Naive thymus-derived CD4-positive, alpha-beta T cell (primary cell): ENCODE results near the gene FXYD4. TPM values are rescaled to one million over a fixed set of nuclear protein-coding genes. Genes with fewer than 3 reads are reported as not detected.
A peak's percentile ranks its signal among the peaks of the same experiment; 100 is the strongest.

Source experiments
- ATAC-seq: fragments of 150-1000 bp; cut with Tn5 transposase; 2 replicates; pipeline ENCODE4 v1.10.0; 2021; ENCODE audit warnings: mild to moderate bottlenecking, moderate library complexity
- CTCF ChIA-PET: fragments of 350-600 bp; sonication (Branson Sonifier 250); formaldehyde crosslinking; loops from one replicate; lab custom pipeline; 2021; ENCODE audit warnings: antibody characterized with exemption; lab: Charles Lee
- POLR2A ChIA-PET: fragments of 350-600 bp; sonication (Branson Sonifier 250); formaldehyde crosslinking; loops from one replicate; lab custom pipeline; 2021; ENCODE audit warnings: antibody characterized with exemption, inconsistent platforms; lab: Charles Lee
- DNase-seq, 9 donors: peaks; one replicate each; pipeline versions ENCODE4 v3.0.0 to v3.0.0-alpha.2; 2020 to 2022; ENCODE audit warnings: mixed read lengths in 1 of 9
- H3K27ac ChIP-seq: one replicate; pipeline ENCODE4 v1.7.0; 2013; ENCODE audit warnings: mild to moderate bottlenecking, low read depth, low read length, moderate library complexity
- H3K27me3 ChIP-seq, 2 donors: one replicate each; pipeline ENCODE4 v1.7.0; 2013; ENCODE audit warnings: low read length in 2 of 2, mild to moderate bottlenecking in 2 of 2, moderate library complexity in 2 of 2; ENCODE audit not compliant: control insufficient read depth in 2 of 2, insufficient read depth in 2 of 2
- H3K36me3 ChIP-seq, 3 experiments: 1 replicate in 2 of 3; 2 replicates in 1 of 3; pipeline ENCODE4 v1.7.0; 2013; ENCODE audit warnings: low read length in 3 of 3, mild to moderate bottlenecking in 3 of 3, moderate library complexity in 1 of 3; ENCODE audit not compliant: insufficient read depth in 3 of 3, control insufficient read depth in 2 of 3
- H3K4me1 ChIP-seq, 2 donors: one replicate each; pipeline ENCODE4 v1.7.0; 2013; ENCODE audit warnings: low read length in 2 of 2, mild to moderate bottlenecking in 2 of 2, moderate library complexity in 1 of 2; ENCODE audit not compliant: control insufficient read depth in 2 of 2, insufficient read depth in 2 of 2
- H3K4me3 ChIP-seq: 2 replicates; pipeline ENCODE4 v1.7.0; 2013; ENCODE audit warnings: mild to moderate bottlenecking, low read length
- H3K9me3 ChIP-seq, 3 experiments: 1 replicate in 2 of 3; 2 replicates in 1 of 3; pipeline ENCODE4 v1.7.0; 2013; ENCODE audit warnings: low read length in 3 of 3; ENCODE audit not compliant: control insufficient read depth in 2 of 3
- H3K27ac Mint-ChIP-seq, 9 donors: one replicate each; pipeline ENCODE4 v1.8.0; 2020 to 2022; ENCODE audit warnings: mixed read lengths in 9 of 9, mild to moderate bottlenecking in 8 of 9, moderate library complexity in 5 of 9, inconsistent platforms in 2 of 9
- H3K27me3 Mint-ChIP-seq, 5 donors: one replicate each; pipeline ENCODE4 v1.8.0; 2021 to 2022; ENCODE audit warnings: mixed read lengths in 5 of 5, mild to moderate bottlenecking in 1 of 5
- H3K36me3 Mint-ChIP-seq, 5 donors: one replicate each; pipeline ENCODE4 v1.8.0; 2020 to 2022; ENCODE audit warnings: mixed read lengths in 5 of 5, mild to moderate bottlenecking in 3 of 5, inconsistent platforms in 1 of 5
- H3K4me1 Mint-ChIP-seq, 7 donors: one replicate each; pipeline ENCODE4 v1.8.0; 2020 to 2022; ENCODE audit warnings: mixed read lengths in 7 of 7, mild to moderate bottlenecking in 3 of 7, inconsistent platforms in 1 of 7
- H3K4me3 Mint-ChIP-seq, 10 donors: one replicate each; pipeline ENCODE4 v1.8.0; 2020 to 2022; ENCODE audit warnings: mild to moderate bottlenecking in 10 of 10, mixed read lengths in 10 of 10, moderate library complexity in 6 of 10, inconsistent platforms in 2 of 10
- H3K9me3 Mint-ChIP-seq, 11 donors: one replicate each; pipeline ENCODE4 v1.8.0; 2020 to 2022; ENCODE audit warnings: mixed read lengths in 11 of 11, mild to moderate bottlenecking in 4 of 11, inconsistent platforms in 1 of 11, moderate library complexity in 1 of 11
- intact Hi-C, 2 donors: fragments of 100-400 bp; cut with micrococcal nuclease; formaldehyde crosslinking; loops; one replicate each; pipeline ENCODE4 v1.15.1; 2023
- polyA plus RNA-seq, 2 donors: library from polyadenylated mRNA; unstranded; fragments of 300-500 nt; fragmentation: Illumina TruSeq; gene quantifications; one replicate each; pipeline ENCODE4 v1.2.3, GENCODE V29; 2021
- total RNA-seq, 6 experiments: library from RNA in 5 of 6; stranded (reverse) in 5 of 6; gene quantifications; 1 replicate in 5 of 6; 2 replicates in 1 of 6; pipeline ENCODE4 v1.2.3 and lab custom pipeline; 2021 to 2026

Gene FXYD4
- total and polyA plus RNA-seq, 7 experiments from 2014 or later: not detected

GRCh38 chr10:43396061-43396927 lies 24.9 kb downstream of the FXYD4 start:
- intact Hi-C loops: loop anchor here (1.0 to 5.0 kb wide), 5 partner anchors 34 to 614 kb away; partner anchors contain the start of genes BMS1 (in 1 of the 2), CSGALNACT2 (in 1 of the 2) and ZNF32 (in 1 of the 2)
- peak overlapping the region; percentile 89 for H3K27ac ChIP-seq
- no peaks in the 10 kb centered on the region for H3K27me3 ChIP-seq
- no peaks in the 10 kb centered on the region for H3K27me3 Mint-ChIP-seq
- H3K4me3 ChIP-seq: peak overlapping the region; percentile 54
- POLR2A ChIA-PET: interaction anchor here (0.6 to 4.2 kb wide), 19 partner anchors 10 to 182 kb away, joined by 3 to 31 read pairs (median 3); partner anchors contain the start of genes HNRNPF and ZNF487
- no peaks in the 10 kb centered on the region for H3K9me3 ChIP-seq
- peaks cover 0 to 3% (median 0%) of the 10 kb centered on the region in 11 donors for H3K9me3 Mint-ChIP-seq
- CTCF ChIA-PET: no interaction called here
- H3K36me3 ChIP-seq: peaks cover 8 to 41% (median 11%) of the 10 kb centered on the region in 3 experiments
- ATAC-seq: peak; percentile 67
- peaks cover 60 to 91% (median 79%) of the 10 kb centered on the region in 7 donors for H3K4me1 Mint-ChIP-seq
- H3K27ac Mint-ChIP-seq: peak overlapping the region; percentile 92 to 97 (median 95)
- peaks cover 4 to 54% (median 33%) of the 10 kb centered on the region in 5 donors for H3K36me3 Mint-ChIP-seq
- peaks cover 48 to 61% of the 10 kb centered on the region in 2 donors for H3K4me1 ChIP-seq
- peak; percentile 48 to 83 (median 62) for DNase-seq
- peak overlapping the region; percentile 87 to 100 (median 91) for H3K4me3 Mint-ChIP-seq

- no peaks in the 10 kb centered on the region for H3K27me3 ChIP-seq
- Mint-ChIP-seq H3K27ac (peak overlapping the region; percentile 87 to 99 (median 97)), H3K4me3 (peak overlapping the region; percentile 90 to 100 (median 94)), H3K27me3 (no peaks in the 10 kb centered on the region), H3K4me1 (peaks cover 67 to 93% (median 81%) of the 10 kb centered on the region in 7 donors), H3K9me3 (peaks cover 0 to 3% (median 0%) of the 10 kb centered on the region in 11 donors), H3K36me3 (peaks cover 4 to 51% (median 28%) of the 10 kb centered on the region in 5 donors)
- peaks cover 8 to 33% (median 11%) of the 10 kb centered on the region in 3 experiments for H3K36me3 ChIP-seq
- ATAC-seq (peak; percentile 78), DNase-seq (peak; percentile 61 to 85 (median 68))
- intact Hi-C loops: loop anchor here (1.0 to 5.0 kb wide), 9 partner anchors 10 to 845 kb away; partner anchors contain the start of genes BMS1 (in 1 of the 2), CSGALNACT2 (in 1 of the 2) and ZNF32 (in 1 of the 2)
- H3K4me3 ChIP-seq: peak overlapping the region; percentile 70
- H3K9me3 ChIP-seq: no peaks in the 10 kb centered on the region
- H3K4me1 ChIP-seq: peaks cover 55 to 66% of the 10 kb centered on the region in 2 donors
- ChIA-PET CTCF (no interaction called here), POLR2A (interaction anchor here (0.6 to 4.2 kb wide), 14 partner anchors 9 to 179 kb away, joined by 3 to 31 read pairs (median 5); partner anchors contain the start of genes HNRNPF and ZNF487)
- H3K27ac ChIP-seq: peak overlapping the region; percentile 89
These were observed 25.6 kb downstream of the FXYD4 start for GRCh38 chr10:43396928-43397624.

- Histone ChIP-seq H3K4me3 (peak overlapping the region; percentile 24), H3K27ac (peak overlapping the region; percentile 89), H3K4me1 (peaks cover 73 to 84% of the 10 kb centered on the region in 2 donors), H3K9me3 (no peaks in the 10 kb centered on the region), H3K36me3 (peaks cover 4 to 17% (median 8%) of the 10 kb centered on the region in 3 experiments), H3K27me3 (no peaks in the 10 kb centered on the region)
- CTCF ChIA-PET: interaction anchor here (1.8 kb wide), 1 partner anchor 55 kb away, joined by 4 read pairs; no protein-coding TSS in a partner anchor
- H3K27ac Mint-ChIP-seq: peak overlapping the region; percentile 87 to 99 (median 97)
- DNase-seq (no peak), ATAC-seq (no peak)
- H3K4me1 Mint-ChIP-seq: peaks cover 67 to 96% (median 83%) of the 10 kb centered on the region in 7 donors
- no peaks in the 10 kb centered on the region for H3K27me3 Mint-ChIP-seq
- peaks cover 0 to 7% (median 0%) of the 10 kb centered on the region in 11 donors for H3K9me3 Mint-ChIP-seq
- peaks cover under 1 to 48% (median 24%) of the 10 kb centered on the region in 5 donors for H3K36me3 Mint-ChIP-seq
- peak overlapping the region; percentile 29 to 100 (median 93) for H3K4me3 Mint-ChIP-seq
- intact Hi-C loops: loop anchor here (5.0 kb wide), 3 partner anchors 107 to 617 kb away; partner anchors contain the start of genes BMS1 (in 1 of the 2) and ZNF32 (in 1 of the 2)
- POLR2A ChIA-PET: interaction anchor here (1.4 to 3.1 kb wide), 4 partner anchors 9 to 38 kb away, joined by 7 to 12 read pairs (median 10); partner anchors contain the start of genes HNRNPF and ZNF487
These were observed 27.5 kb downstream of the FXYD4 start for GRCh38 chr10:43398939-43399319.

GRCh38 chr10:43399320-43400310 lies 28.2 kb downstream of the FXYD4 start:
- Histone ChIP-seq H3K4me3 (peak overlapping the region; percentile 24), H3K36me3 (peaks cover 0 to 10% (median 2%) of the 10 kb centered on the region in 3 experiments), H3K4me1 (peaks cover 79 to 82% of the 10 kb centered on the region in 2 donors), H3K9me3 (no peaks in the 10 kb centered on the region), H3K27me3 (no peaks in the 10 kb centered on the region), H3K27ac (peak overlapping the region; percentile 89)
- Mint-ChIP-seq H3K4me1 (peaks cover 73 to 96% (median 86%) of the 10 kb centered on the region in 7 donors), H3K36me3 (peaks cover 0 to 50% (median 22%) of the 10 kb centered on the region in 5 donors), H3K27me3 (no peaks in the 10 kb centered on the region), H3K9me3 (peaks cover 0 to 7% (median 0%) of the 10 kb centered on the region in 11 donors), H3K4me3 (peak overlapping the region; percentile 51 to 100 (median 73)), H3K27ac (peak overlapping the region; percentile 87 to 99 (median 96))
- ChIA-PET CTCF (interaction anchor here (0.8 to 1.8 kb wide), 2 partner anchors 15 to 54 kb away, joined by 3 to 4 read pairs; no protein-coding TSS in a partner anchor), POLR2A (interaction anchor here (0.5 to 2.6 kb wide), 4 partner anchors 8 to 763 kb away, joined by 4 to 11 read pairs (median 8); partner anchors contain the start of genes HNRNPF and ZNF487)
- no peak for ATAC-seq
- no peak for DNase-seq
- intact Hi-C loops: loop anchor here (5.0 to 10.0 kb wide), 5 partner anchors 97 to 617 kb away; partner anchors contain the start of genes BMS1 (in 2 of the 2) and ZNF32 (in 1 of the 2)

DNA sequence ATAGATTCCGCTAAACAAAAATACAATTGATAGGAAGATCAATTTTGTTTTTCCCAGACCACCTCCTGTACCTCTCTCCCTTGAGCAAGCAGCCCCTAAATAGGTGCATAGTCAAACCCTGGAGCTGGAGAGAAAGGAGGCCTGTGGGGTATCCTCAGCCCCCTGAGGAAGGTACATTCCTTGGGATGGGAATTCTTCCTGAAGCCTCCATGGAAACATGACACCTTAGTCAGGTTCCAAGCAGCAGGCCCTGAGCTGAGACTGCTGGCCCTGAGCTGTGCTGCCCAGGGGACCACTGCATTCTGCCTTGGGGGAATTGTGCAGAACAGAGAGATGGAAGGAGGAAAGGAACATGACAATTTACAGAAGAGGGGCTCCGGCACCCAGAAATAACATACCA lies 30.2 kb downstream of the FXYD4 start:
- H3K4me3 Mint-ChIP-seq: peak overlapping the region; percentile 6 to 97 (median 72)
- Histone ChIP-seq H3K27me3 (no peaks in the 10 kb centered on the region), H3K9me3 (no peaks in the 10 kb centered on the region), H3K36me3 (no peaks in the 10 kb centered on the region), H3K4me1 (peaks cover 75 to 79% of the 10 kb centered on the region in 2 donors), H3K4me3 (peak overlapping the region; percentile 4), H3K27ac (peak overlapping the region; percentile 100)
- H3K27ac Mint-ChIP-seq: peak overlapping the region; percentile 25 to 98 (median 74)
- no peaks in the 10 kb centered on the region for H3K27me3 Mint-ChIP-seq
- ChIA-PET CTCF (no interaction called here), POLR2A (interaction anchor here (0.7 to 1.4 kb wide), 3 partner anchors 10 to 275 kb away, joined by 3 to 4 read pairs (median 3); no protein-coding TSS in a partner anchor)
- intact Hi-C loops: loop anchor here (5.0 to 10.0 kb wide), 2 partner anchors 99 to 617 kb away; partner anchors contain the start of gene BMS1 (in 1 of the 2)
- H3K9me3 Mint-ChIP-seq: peaks cover 0 to 6% (median 0%) of the 10 kb centered on the region in 11 donors
- H3K36me3 Mint-ChIP-seq: peaks cover 0 to 40% (median 16%) of the 10 kb centered on the region in 5 donors
- DNase-seq (no peak), ATAC-seq (no peak)
- H3K4me1 Mint-ChIP-seq: peaks cover 67 to 94% (median 74%) of the 10 kb centered on the region in 7 donors
